GM12892 (cell line): Measurements from ENCODE around the gene ROCK2.

Experiments used
- POLR2A ChIP-seq: IDR thresholded peaks from 2 replicates; pipeline ENCODE4 v1.6.1; 2011; ENCODE audit warnings: low read depth, low read length, control low read depth
- POLR2AphosphoS5 ChIP-seq: IDR thresholded peaks from 2 replicates; pipeline ENCODE4 v1.6.1; 2011; ENCODE audit warnings: low read depth, low read length, control low read depth
- TAF1 ChIP-seq: IDR thresholded peaks from 2 replicates; pipeline ENCODE4 v1.6.1; 2011; ENCODE audit warnings: low read depth, mild to moderate bottlenecking, control low read depth, low read length, borderline replicate concordance

GRCh38 chr2:11250400-11251196 lies 93.8 kb downstream of the ROCK2 start:
- TF ChIP-seq POLR2A (no peak), POLR2AphosphoS5 (no peak), TAF1 (no peak)
